ENCODE results near the gene VPS13D.
"Not testable (repeated sequence)": the region's sequence is repeated elsewhere in the genome, so short reads cannot be mapped to it uniquely, and the experiment has no call there.

The VPS13D gene

GRCh38 chr1:12287869-12288268 is 58.0 kb downstream of the VPS13D start:
- DNase-seq, result no peak

GRCh38 chr1:12290828-12291227 is 61.0 kb downstream of the VPS13D start:
- DNase-seq, result no peak

GRCh38 chr1:12293416-12293815 is 63.6 kb downstream of the VPS13D start:
- DNase-seq, result no peak

DNA sequence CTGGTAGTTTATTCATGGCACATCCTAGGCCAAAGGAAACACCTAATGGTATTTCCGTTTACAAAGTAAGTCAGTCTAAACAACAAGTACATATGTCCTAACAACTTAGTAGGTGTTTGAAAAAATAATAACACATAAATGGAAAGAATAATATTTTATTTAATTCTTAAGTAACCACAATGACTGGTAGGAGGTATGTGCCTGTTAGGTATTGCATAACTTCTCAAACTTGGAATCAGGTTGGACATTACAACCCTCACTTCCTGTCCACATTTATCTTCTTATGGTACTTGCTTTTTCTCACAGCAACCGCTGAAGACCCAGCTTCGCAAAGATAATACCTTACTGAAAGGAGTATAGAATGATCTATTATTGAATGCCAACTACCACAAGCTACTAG is 64.2 kb downstream of the VPS13D start:
- no peak for DNase-seq

- peak; percentile 15 for DNase-seq
These were observed 66.2 kb downstream of the VPS13D start for GRCh38 chr1:12296016-12296415.

DNA sequence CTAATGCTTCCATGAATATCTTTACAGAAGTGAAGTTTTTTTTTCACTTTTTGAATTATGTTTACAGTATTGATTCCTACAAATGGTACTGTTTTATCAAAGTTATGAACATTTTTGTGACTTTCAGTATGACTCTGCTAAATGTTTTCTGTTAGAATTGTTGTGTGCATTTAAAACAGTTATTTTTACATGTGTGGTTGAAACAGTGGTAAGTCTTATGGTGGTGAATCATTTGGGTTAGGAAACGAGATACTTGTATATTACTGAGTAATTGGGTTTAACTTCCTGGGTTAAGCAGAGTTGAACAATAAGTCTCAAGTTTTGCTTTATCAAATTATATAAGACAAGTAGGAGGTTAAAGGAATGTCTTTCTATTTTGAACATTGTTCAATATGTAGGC is 66.8 kb downstream of the VPS13D start:
- no peak for DNase-seq

DNA sequence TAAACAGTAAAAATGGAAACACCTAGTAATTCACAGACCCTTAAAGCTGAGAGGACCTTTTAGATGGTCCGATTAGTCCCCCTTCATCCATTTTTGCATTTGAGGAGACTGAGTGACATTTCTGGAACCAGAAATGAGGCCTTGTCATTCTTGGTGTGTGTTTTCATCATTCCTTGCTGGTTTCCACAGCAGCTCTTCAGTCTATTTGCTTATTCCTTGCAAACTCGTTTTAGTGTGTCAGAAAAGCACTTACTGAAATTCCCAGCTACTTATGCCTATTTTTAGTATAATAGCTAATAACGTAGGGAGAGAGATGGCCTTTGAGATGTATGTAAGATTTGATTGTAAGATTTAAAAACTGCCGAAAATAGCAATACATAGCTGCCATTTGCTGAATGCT is 70.9 kb downstream of the VPS13D start:
- no peak for DNase-seq

- no peak for DNase-seq
These were observed 71.8 kb downstream of the VPS13D start for GRCh38 chr1:12301518-12302237.

GRCh38 chr1:12302798-12303447 is 73.1 kb downstream of the VPS13D start:
- no peak for DNase-seq

DNA sequence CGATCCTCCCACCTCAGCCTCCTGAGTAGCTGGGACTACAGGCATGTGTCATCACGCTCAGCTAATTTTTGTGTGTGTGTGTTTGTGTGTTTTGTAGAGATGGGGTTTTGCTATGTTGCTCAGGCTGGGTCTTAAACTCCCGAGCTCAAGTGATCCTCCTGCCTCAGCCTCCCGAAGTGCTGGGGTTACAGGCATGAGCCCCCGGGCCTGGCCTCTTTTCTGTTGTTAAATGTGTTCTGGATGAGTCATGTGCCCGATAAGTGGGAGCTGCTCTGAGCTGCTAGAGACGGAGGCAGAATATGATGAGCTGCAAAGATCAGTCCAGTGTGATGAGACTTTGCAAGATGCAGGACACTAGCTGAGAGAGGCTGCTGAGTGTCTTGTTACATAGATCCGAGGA is 75.5 kb downstream of the VPS13D start:
- no peak for DNase-seq

- DNase-seq, result no peak
These were observed 80.2 kb downstream of the VPS13D start for GRCh38 chr1:12309783-12310742.

- DNase-seq, result peak; percentile 50
These were observed 84.6 kb downstream of the VPS13D start for GRCh38 chr1:12314333-12314903.

- no peak for DNase-seq
These were observed 85.3 kb downstream of the VPS13D start for GRCh38 chr1:12315146-12315545.

- DNase-seq, result no peak
These were observed 86.5 kb downstream of the VPS13D start for GRCh38 chr1:12316331-12316730.

DNA sequence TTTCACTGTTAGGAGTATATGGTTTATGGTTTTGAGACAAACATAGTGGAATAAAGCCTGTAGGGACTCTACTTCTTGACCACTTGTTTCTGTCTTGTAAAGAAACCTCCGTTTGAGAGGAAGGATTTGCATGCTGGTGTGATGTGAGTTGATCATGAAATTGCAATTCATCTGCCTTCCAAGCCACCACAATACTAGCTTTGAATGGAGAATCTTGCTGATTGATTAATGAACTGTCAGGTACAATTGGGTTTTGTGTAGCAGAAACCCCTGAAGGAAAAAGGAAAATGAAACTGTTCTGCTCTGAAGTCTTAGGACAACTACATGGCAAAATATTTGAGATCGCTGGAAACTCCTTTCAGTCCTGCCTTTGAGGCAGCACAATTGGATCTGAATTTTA is 90.7 kb downstream of the VPS13D start:
- DNase-seq, result no peak

DNA sequence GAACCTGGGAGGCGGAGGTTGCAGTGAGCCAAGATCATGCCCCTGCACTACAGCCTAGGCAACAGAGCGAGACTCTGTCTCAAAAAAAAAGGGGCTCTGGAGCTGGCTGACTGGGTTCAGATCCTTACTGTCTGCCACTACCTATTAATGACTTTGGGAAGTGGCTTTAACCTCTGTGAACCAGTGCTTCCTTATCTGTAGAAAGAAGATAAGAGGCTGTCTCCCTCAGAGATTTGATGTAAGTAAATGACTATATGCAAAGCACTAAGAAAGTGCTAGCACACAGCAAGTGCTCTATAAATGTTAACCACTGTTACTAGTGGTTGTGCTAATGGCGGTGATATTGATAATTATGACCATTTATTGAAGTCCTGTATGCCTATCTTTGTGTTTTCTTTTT is 94.6 kb downstream of the VPS13D start:
- DNase-seq, result no peak

GRCh38 chr1:12324973-12325372 is 95.1 kb downstream of the VPS13D start:
- DNase-seq, result not testable (repeated sequence)

DNA sequence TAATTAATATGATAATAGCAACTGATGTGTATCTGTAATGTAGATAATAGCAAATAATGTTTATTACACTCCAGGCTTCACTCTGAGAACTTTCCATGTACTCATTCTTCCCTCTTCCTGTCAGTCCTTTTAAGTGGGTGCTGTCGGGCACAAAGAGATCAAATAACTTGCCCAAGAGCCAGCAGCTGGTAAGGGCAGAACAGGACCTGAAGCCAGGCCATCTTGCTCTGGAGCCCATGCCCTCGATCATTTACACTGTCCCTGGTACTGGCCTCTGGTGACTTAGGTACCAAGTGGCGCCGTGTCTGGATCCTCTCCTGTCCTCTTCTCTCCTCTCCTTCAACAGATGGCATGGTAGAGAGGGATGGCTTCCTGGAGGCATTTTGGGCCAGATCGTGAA is 97.2 kb downstream of the VPS13D start:
- DNase-seq, result no peak

GRCh38 chr1:12327566-12327965 is 97.7 kb downstream of the VPS13D start:
- DNase-seq, result no peak

- DNase-seq, result no peak
These were observed 103.4 kb downstream of the VPS13D start for GRCh38 chr1:12333036-12333785.

DNA sequence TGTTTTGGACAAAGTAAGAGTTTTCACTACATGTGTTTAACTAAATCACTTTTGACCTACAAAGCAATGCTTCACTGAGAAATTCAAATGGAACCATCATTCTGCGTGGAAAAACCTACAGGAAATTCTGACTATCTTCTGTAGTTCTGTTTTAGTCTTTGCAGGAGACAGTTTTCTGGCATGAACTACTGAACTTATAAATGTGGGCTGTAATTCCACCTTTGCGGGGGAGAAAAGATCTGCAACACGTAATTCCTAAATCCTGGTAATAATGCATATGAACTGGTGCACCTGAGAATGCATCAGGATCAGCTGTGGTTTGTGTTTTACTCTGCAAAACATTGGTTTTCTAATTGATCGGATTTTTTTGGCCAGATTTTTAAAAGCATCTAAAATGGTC is 106.0 kb downstream of the VPS13D start:
- no peak for DNase-seq

DNA sequence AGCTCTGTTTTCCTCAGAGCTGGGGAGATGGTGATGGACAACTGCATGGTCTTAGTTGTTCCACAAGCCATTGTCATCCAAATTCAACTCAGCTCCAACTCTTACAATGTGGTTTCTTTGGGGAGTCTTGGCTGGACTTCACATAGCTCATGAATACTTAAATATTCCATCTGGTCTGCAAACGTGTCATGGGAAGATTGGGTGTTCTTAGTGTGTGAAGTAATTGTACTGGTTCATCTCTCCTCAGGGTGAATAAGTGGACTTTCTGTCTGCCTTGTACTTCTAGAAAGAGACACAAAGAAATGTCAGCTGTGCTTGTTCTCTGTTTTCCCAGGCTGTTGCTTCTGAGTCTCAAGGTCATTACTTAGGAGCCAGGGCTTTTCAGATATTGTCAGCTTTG is 106.6 kb downstream of the VPS13D start:
- no peak for DNase-seq

GRCh38 chr1:12338017-12338416 is 108.2 kb downstream of the VPS13D start:
- no peak for DNase-seq

Measured in hematopoietic multipotent progenitor cell treated with erythropoietin and hydrocortisone succinate and interleukin-3 and kit ligand, for 6 days (in vitro differentiated cells).